Astrocyte of the cerebellum (primary cell): ENCODE results near the gene NFRKB.
"Not testable (repeated sequence)": the region's sequence is repeated elsewhere in the genome, so short reads cannot be mapped to it uniquely, and the experiment has no call there.

Experiments used
- DNase-seq: peaks from one replicate; pipeline ENCODE4 v3.0.0-alpha.2; 2011; ENCODE audit warnings: low read depth
- H3K4me3 ChIP-seq: 2 replicates; pipeline ENCODE4 v1.5.1; 2011; ENCODE audit warnings: mild to moderate bottlenecking, low read depth, low read length, moderate library complexity
- CTCF ChIP-seq: IDR thresholded peaks from 2 replicates; pipeline ENCODE4 v1.5.1; 2012; ENCODE audit warnings: low read length, low read depth, moderate library complexity, mild to moderate bottlenecking; ENCODE audit errors: missing control alignments
- in situ Hi-C: cut with HindIII; loops from 2 replicates; pipeline ENCODE4 v1.10.0; 2017; ENCODE audit warnings: low sequenced_read_pairs

Gene NFRKB

GRCh38 chr11:129884581-129884980 lies 10.8 kb downstream of the NFRKB start:
- H3K4me3 ChIP-seq, result no peak overlapping the region
- TF ChIP-seq CTCF, result no peak
- in situ Hi-C loops, result no loop called here
- DNase-seq, result no peak

GRCh38 chr11:129881570-129882170 lies 13.7 kb downstream of the NFRKB start:
- DNase-seq, result no peak
- in situ Hi-C loops, result no loop called here
- peak; percentile 72 for TF ChIP-seq CTCF
- H3K4me3 ChIP-seq, result no peak overlapping the region

GRCh38 chr11:129880311-129880710 lies 15.1 kb downstream of the NFRKB start:
- TF ChIP-seq CTCF, result no peak
- in situ Hi-C loops, result no loop called here
- H3K4me3 ChIP-seq, result no peak overlapping the region
- no peak for DNase-seq

- TF ChIP-seq CTCF, result no peak
- DNase-seq, result no peak
- in situ Hi-C loops, result no loop called here
- H3K4me3 ChIP-seq, result no peak overlapping the region
Measured at GRCh38 chr11:129871914-129872313, 23.5 kb downstream of the NFRKB start.

GRCh38 chr11:129868626-129869025 lies 26.8 kb downstream of the NFRKB start:
- DNase-seq, in situ Hi-C loops: not testable (repeated sequence)

GRCh38 chr11:129866311-129866710 lies 29.1 kb downstream of the NFRKB start:
- in situ Hi-C loops, result no loop called here
- no peak for TF ChIP-seq CTCF
- no peak for DNase-seq
- H3K4me3 ChIP-seq, result no peak overlapping the region

More at GRCh38 chr11:129868626-129869025, 26.8 kb downstream of the NFRKB start:
- not testable (repeated sequence) for H3K4me3 ChIP-seq

GRCh38 chr11:129865701-129866100 lies 29.7 kb downstream of the NFRKB start:
- DNase-seq, result no peak
- H3K4me3 ChIP-seq, result no peak overlapping the region
- no peak for TF ChIP-seq CTCF
- in situ Hi-C loops, result no loop called here
